HG02678 (cell line): Measurements from ENCODE around the gene USP7.
"Not testable (repeated sequence)": the region's sequence is repeated elsewhere in the genome, so short reads cannot be mapped to it uniquely, and the experiment has no call there.

Experiments used
- ATAC-seq: cut with Tn5 transposase; IDR thresholded peaks from one replicate; pipeline ENCODE4 v1.9.1; 2021; ENCODE audit warnings: mild to moderate bottlenecking, moderate library complexity; ENCODE audit not compliant: unreplicated experiment

The USP7 gene

GRCh38 chr16:8975039-8975438 lies 11.3 kb upstream of the USP7 start:
- ATAC-seq = no peak

- no peak for ATAC-seq
Measured at GRCh38 chr16:8972843-8973586, 9.3 kb upstream of the USP7 start.

GRCh38 chr16:8971416-8971815 lies 7.7 kb upstream of the USP7 start:
- no peak for ATAC-seq

GRCh38 chr16:8969202-8969897 lies 5.6 kb upstream of the USP7 start:
- ATAC-seq = not testable (repeated sequence)

- not testable (repeated sequence) for ATAC-seq
Measured at GRCh38 chr16:8968054-8968453, 4.3 kb upstream of the USP7 start.

GRCh38 chr16:8967132-8967821 lies 3.6 kb upstream of the USP7 start:
- ATAC-seq = no peak

GRCh38 chr16:8966817-8967131 lies 3.1 kb upstream of the USP7 start:
- no peak for ATAC-seq

- ATAC-seq = no peak
Measured at GRCh38 chr16:8964462-8964861, 756 bp upstream of the USP7 start.

GRCh38 chr16:8963010-8963820 lies 491 bp downstream of the USP7 start:
- peak; percentile 1 for ATAC-seq

- ATAC-seq = no peak
Measured at GRCh38 chr16:8962393-8963009, 1.2 kb downstream of the USP7 start.

GRCh38 chr16:8961811-8962390 lies 1.8 kb downstream of the USP7 start:
- no peak for ATAC-seq

- ATAC-seq = no peak
Measured at GRCh38 chr16:8960788-8961109, 3.0 kb downstream of the USP7 start.

GRCh38 chr16:8959921-8960787 lies 3.6 kb downstream of the USP7 start:
- no peak for ATAC-seq

GRCh38 chr16:8958344-8959167 lies 5.2 kb downstream of the USP7 start:
- ATAC-seq = no peak

- ATAC-seq = no peak
Measured at GRCh38 chr16:8957509-8958157, 6.1 kb downstream of the USP7 start.

- no peak for ATAC-seq
Measured at GRCh38 chr16:8957063-8957397, 6.7 kb downstream of the USP7 start.

- ATAC-seq = no peak
Measured at GRCh38 chr16:8956265-8957062, 7.2 kb downstream of the USP7 start.

- ATAC-seq = no peak
Measured at GRCh38 chr16:8955828-8956227, 7.9 kb downstream of the USP7 start.
